Mesendoderm (in vitro differentiated cells): ENCODE data around the gene AQP7.

Experiments
- DNase-seq: peaks from one replicate; pipeline ENCODE4 v3.0.0; 2013
- H2AK5ac ChIP-seq: 2 replicates; pipeline ENCODE4 v1.6.1; 2013; ENCODE audit warnings: low read length, inconsistent platforms
- H2BK120ac ChIP-seq: 2 replicates; pipeline ENCODE4 v1.6.1; 2013; ENCODE audit warnings: low read depth, mild to moderate bottlenecking, low read length, moderate library complexity, mixed read lengths
- H2BK15ac ChIP-seq: replicated peaks from 2 replicates; pipeline ENCODE4 v1.6.1; 2013; ENCODE audit warnings: low read depth, mild to moderate bottlenecking, moderate library complexity
- H2BK5ac ChIP-seq: 2 replicates; pipeline ENCODE4 v1.6.1; 2013; ENCODE audit warnings: low read length, inconsistent platforms
- H3K18ac ChIP-seq: 2 replicates; pipeline ENCODE4 v1.6.1; 2013; ENCODE audit warnings: mild to moderate bottlenecking, low read length, mixed read lengths
- H3K23ac ChIP-seq: one replicate; pipeline ENCODE4 v1.6.1; 2013; ENCODE audit warnings: low read length
- H3K27ac ChIP-seq: 2 replicates; pipeline ENCODE4 v1.5.1; 2013; ENCODE audit warnings: low read depth, mild to moderate bottlenecking, inconsistent platforms, low read length, moderate library complexity
- H3K27me3 ChIP-seq: 2 replicates; pipeline ENCODE4 v1.6.1; 2013; ENCODE audit warnings: low read length, control low read depth, mild to moderate bottlenecking, inconsistent platforms; ENCODE audit not compliant: insufficient read depth, poor library complexity
- H3K36me3 ChIP-seq: 2 replicates; pipeline ENCODE4 v1.6.1; 2013; ENCODE audit warnings: low read length, inconsistent platforms; ENCODE audit not compliant: control insufficient read depth, insufficient read depth
- H3K4ac ChIP-seq: one replicate; pipeline ENCODE4 v1.6.1; 2013; ENCODE audit warnings: low read depth, mild to moderate bottlenecking, low read length, moderate library complexity
- H3K4me1 ChIP-seq: 2 replicates; pipeline ENCODE4 v1.6.1; 2013; ENCODE audit warnings: low read depth, low read length, inconsistent platforms; ENCODE audit not compliant: control insufficient read depth
- H3K4me2 ChIP-seq: 2 replicates; pipeline ENCODE4 v1.6.1; 2013; ENCODE audit warnings: low read length
- H3K4me3 ChIP-seq: 2 replicates; pipeline ENCODE4 v1.5.1; 2013; ENCODE audit warnings: mild to moderate bottlenecking, low read length
- H3K56ac ChIP-seq: one replicate; pipeline ENCODE4 v1.6.1; 2013; ENCODE audit warnings: low read length
- H3K79me1 ChIP-seq: 2 replicates; pipeline ENCODE4 v1.6.1; 2013; ENCODE audit warnings: low read length, inconsistent platforms
- H3K79me2 ChIP-seq: 2 replicates; pipeline ENCODE4 v1.6.1; 2013; ENCODE audit warnings: mild to moderate bottlenecking, low read length; ENCODE audit not compliant: control insufficient read depth, insufficient read depth
- H3K9ac ChIP-seq: 2 replicates; pipeline ENCODE4 v1.6.1; 2013; ENCODE audit warnings: low read length, inconsistent platforms
- H4K5ac ChIP-seq: one replicate; pipeline ENCODE4 v1.6.1; 2013; ENCODE audit warnings: low read length
- H4K8ac ChIP-seq: one replicate; pipeline ENCODE4 v1.6.1; 2013; ENCODE audit warnings: low read depth, mild to moderate bottlenecking, control low read depth, low read length, moderate library complexity
- WGBS: extraction: QIAGEN DNeasy Blood & Tissue Kit; methylation state at CpG from one replicate; pipeline ENCODE4 v1.1.7; 2013; ENCODE audit warnings: low lambda C conversion rate, missing lambda C conversion rate; ENCODE audit not compliant: insufficient coverage; ENCODE audit errors: extremely low coverage; 5-methylcytosine and 5-hydroxymethylcytosine counted together

Gene AQP7

GRCh38 chr9:33379666-33380389, 22.5 kb downstream of the AQP7 start:
- Histone ChIP-seq H3K18ac (no peak overlapping the region), H3K36me3 (no peaks in the 10 kb centered on the region), H3K9ac (no peak overlapping the region), H2BK15ac (no peak overlapping the region), H2BK5ac (no peak overlapping the region), H3K23ac (no peak overlapping the region), H3K27ac (no peak overlapping the region), H3K79me1 (no peaks in the 10 kb centered on the region), H2AK5ac (no peak overlapping the region), H2BK120ac (no peak overlapping the region), H3K4me1 (peaks cover 4% of the 10 kb centered on the region), H3K27me3 (no peaks in the 10 kb centered on the region), H3K4ac (no peak overlapping the region), H3K4me3 (no peak overlapping the region), H3K4me2 (no peak overlapping the region), H3K79me2 (no peaks in the 10 kb centered on the region), H4K5ac (no peak overlapping the region), H3K56ac (no peak overlapping the region), H4K8ac (no peak overlapping the region)
- no CpG with 5 or more reads among the region's 14 CpGs for WGBS
- DNase-seq, result no peak

DNA sequence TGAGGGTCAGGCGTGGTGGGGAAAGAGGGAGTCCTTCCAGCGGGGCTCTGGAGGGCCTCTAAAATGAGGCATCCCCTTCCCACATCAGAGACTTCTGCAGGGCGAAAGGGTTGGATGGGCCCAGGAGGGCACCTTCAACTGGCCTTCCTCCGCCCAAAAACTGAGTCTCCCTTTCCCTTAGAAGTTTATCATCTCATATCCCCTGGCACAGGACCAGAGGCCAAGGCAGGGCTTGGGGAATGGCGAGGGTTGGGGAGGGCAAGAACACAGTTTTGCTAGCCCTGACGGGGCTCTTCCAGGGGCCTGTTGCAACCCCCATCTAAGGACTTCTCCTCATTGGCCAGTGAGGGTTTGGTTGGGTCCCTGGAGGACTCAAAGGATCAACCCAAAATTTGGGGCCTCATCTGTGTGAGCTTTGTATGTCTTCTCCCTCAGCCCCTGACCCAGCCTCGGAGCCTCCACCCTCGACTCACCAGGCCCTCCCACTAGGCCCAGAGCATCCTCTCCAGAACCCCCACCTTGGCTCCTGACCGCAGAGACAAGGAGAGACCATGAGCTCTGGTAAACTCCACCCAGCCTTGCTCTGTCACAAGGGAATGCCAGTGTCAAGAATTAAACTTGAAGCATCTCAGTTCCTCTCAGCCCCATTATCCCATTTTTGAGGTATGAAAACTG, 24.1 kb downstream of the AQP7 start:
- Histone ChIP-seq H3K27ac (no peak overlapping the region), H3K4ac (no peak overlapping the region), H2BK120ac (no peak overlapping the region), H3K79me2 (no peaks in the 10 kb centered on the region), H2BK5ac (no peak overlapping the region), H2BK15ac (no peak overlapping the region), H3K18ac (no peak overlapping the region), H3K56ac (no peak overlapping the region), H3K36me3 (no peaks in the 10 kb centered on the region), H3K9ac (no peak overlapping the region), H3K23ac (no peak overlapping the region), H3K4me2 (no peak overlapping the region), H2AK5ac (no peak overlapping the region), H3K4me3 (no peak overlapping the region), H3K79me1 (no peaks in the 10 kb centered on the region), H4K5ac (no peak overlapping the region), H3K27me3 (no peaks in the 10 kb centered on the region), H4K8ac (no peak overlapping the region), H3K4me1 (peaks cover 4% of the 10 kb centered on the region)
- WGBS, result no CpG with 5 or more reads among the region's 9 CpGs
- no peak for DNase-seq

GRCh38 chr9:33377089-33377715, 25.2 kb downstream of the AQP7 start:
- Histone ChIP-seq H3K4ac (no peak overlapping the region), H3K23ac (no peak overlapping the region), H2BK15ac (no peak overlapping the region), H3K4me3 (no peak overlapping the region), H3K18ac (no peak overlapping the region), H3K56ac (no peak overlapping the region), H4K5ac (no peak overlapping the region), H2BK120ac (no peak overlapping the region), H2BK5ac (no peak overlapping the region), H2AK5ac (no peak overlapping the region), H3K79me2 (no peaks in the 10 kb centered on the region), H3K4me1 (peaks cover 4% of the 10 kb centered on the region), H3K27ac (no peak overlapping the region), H3K27me3 (no peaks in the 10 kb centered on the region), H3K9ac (no peak overlapping the region), H3K79me1 (no peaks in the 10 kb centered on the region), H3K36me3 (no peaks in the 10 kb centered on the region), H4K8ac (no peak overlapping the region), H3K4me2 (no peak overlapping the region)
- no peak for DNase-seq
- WGBS, result no CpG with 5 or more reads among the region's 12 CpGs

GRCh38 chr9:33375841-33376321, 26.5 kb downstream of the AQP7 start:
- no CpG with 5 or more reads among the region's 7 CpGs for WGBS

GRCh38 chr9:33375238-33375840, 27.0 kb downstream of the AQP7 start:
- H2BK5ac ChIP-seq, result no peak overlapping the region
- H3K56ac ChIP-seq, result peak overlapping the region; percentile 35
- H3K4me2 ChIP-seq, result no peak overlapping the region
- H4K5ac ChIP-seq, result no peak overlapping the region
- no CpG with 5 or more reads among the region's 15 CpGs for WGBS
- H2BK15ac ChIP-seq, result no peak overlapping the region
- no peak overlapping the region for H3K23ac ChIP-seq
- H2AK5ac ChIP-seq, result no peak overlapping the region
- peak; percentile 85 for DNase-seq
- H3K18ac ChIP-seq, result no peak overlapping the region
- H3K36me3 ChIP-seq, result no peaks in the 10 kb centered on the region
- H2BK120ac ChIP-seq, result no peak overlapping the region
- H3K4me3 ChIP-seq, result no peak overlapping the region
- no peaks in the 10 kb centered on the region for H3K4me1 ChIP-seq
- H3K9ac ChIP-seq, result peak overlapping the region; percentile 9
- no peak overlapping the region for H3K4ac ChIP-seq
- H4K8ac ChIP-seq, result no peak overlapping the region
- no peaks in the 10 kb centered on the region for H3K79me1 ChIP-seq
- H3K27me3 ChIP-seq, result no peaks in the 10 kb centered on the region
- no peak overlapping the region for H3K27ac ChIP-seq
- no peaks in the 10 kb centered on the region for H3K79me2 ChIP-seq

More at GRCh38 chr9:33375841-33376321, 26.5 kb downstream of the AQP7 start:
- H3K9ac ChIP-seq, result peak overlapping the region; percentile 8
- DNase-seq, result peak; percentile 24
- no peaks in the 10 kb centered on the region for H3K79me2 ChIP-seq
- no peak overlapping the region for H3K27ac ChIP-seq
- H4K5ac ChIP-seq, result no peak overlapping the region
- peak overlapping the region; percentile 38 for H3K56ac ChIP-seq
- no peak overlapping the region for H2BK120ac ChIP-seq
- H3K4me1 ChIP-seq, result no peaks in the 10 kb centered on the region
- no peak overlapping the region for H3K4me3 ChIP-seq
- H4K8ac ChIP-seq, result no peak overlapping the region
- no peak overlapping the region for H3K23ac ChIP-seq
- H3K4me2 ChIP-seq, result no peak overlapping the region
- H2BK15ac ChIP-seq, result no peak overlapping the region
- H3K4ac ChIP-seq, result no peak overlapping the region
- no peak overlapping the region for H2BK5ac ChIP-seq
- H3K36me3 ChIP-seq, result no peaks in the 10 kb centered on the region
- H3K27me3 ChIP-seq, result no peaks in the 10 kb centered on the region
- H3K79me1 ChIP-seq, result no peaks in the 10 kb centered on the region
- H2AK5ac ChIP-seq, result no peak overlapping the region
- H3K18ac ChIP-seq, result no peak overlapping the region
